Transverse colon (tissue), 4 donors: ENCODE data around the gene ETS2. TPM values are rescaled to one million over a fixed set of nuclear protein-coding genes. Genes with fewer than 3 reads are reported as not detected.
"Not testable (repeated sequence)": the region's sequence is repeated elsewhere in the genome, so short reads cannot be mapped to it uniquely, and the experiment has no call there.

Experiments
- DNase-seq: peaks from one replicate; pipeline ENCODE4 v3.0.0-alpha.2; 2019
- H3K27ac ChIP-seq, 4 donors: fragments of 200-600 bp; sonication (generic); 2 replicates each; pipeline ENCODE4 v1.5.1; 2016 to 2018; ENCODE audit warnings: inconsistent platforms in 4 of 4
- H3K27me3 ChIP-seq: fragments of 200-600 bp; sonication (generic); 2 replicates; pipeline ENCODE4 v1.5.1; 2017; ENCODE audit warnings: inconsistent platforms
- H3K36me3 ChIP-seq, 4 donors: fragments of 200-600 bp; sonication (generic); 2 replicates each; pipeline ENCODE4 v1.5.1; 2017 to 2019; ENCODE audit warnings: inconsistent platforms in 4 of 4
- H3K4me1 ChIP-seq, 4 donors: fragments of 200-600 bp; sonication (generic); 2 replicates each; pipeline ENCODE4 v1.5.1; 2017 to 2020; ENCODE audit warnings: inconsistent platforms in 4 of 4
- H3K4me3 ChIP-seq, 4 donors: fragments of 200-600 bp; sonication (generic); 1 replicate in 1 of 4; 2 replicates in 3 of 4; pipeline versions ENCODE4 v1.5.1 to v1.6.1; 2017 to 2019; ENCODE audit warnings: inconsistent platforms in 4 of 4
- H3K9me3 ChIP-seq, 2 donors: fragments of 200-600 bp; sonication (generic); 2 replicates each; pipeline ENCODE4 v1.5.1; 2017 to 2019; ENCODE audit warnings: inconsistent platforms in 2 of 2
- CTCF ChIP-seq, 5 experiments: fragments of 200-600 bp in 3 of 5; fragments of 450-650 bp in 2 of 5; sonication (generic) in 3 of 5; IDR thresholded peaks; 1 replicate in 2 of 5; 2 replicates in 3 of 5; pipeline ENCODE4 v1.5.1; 2016 to 2017; ENCODE audit warnings: antibody characterized with exemption in 5 of 5, inconsistent platforms in 3 of 5, mild to moderate bottlenecking in 2 of 5, moderate library complexity in 1 of 5
- EP300 ChIP-seq: sonication (generic); formaldehyde crosslinking; IDR thresholded peaks from one replicate; pipeline ENCODE4 v1.6.1; 2017; ENCODE audit warnings: antibody characterized with exemption, low read depth
- POLR2A ChIP-seq: fragments of 450-650 bp; IDR thresholded peaks from one replicate; pipeline ENCODE4 v1.6.1; 2016; ENCODE audit warnings: antibody characterized with exemption, mild to moderate bottlenecking, moderate library complexity
- POLR2AphosphoS5 ChIP-seq, 3 donors: sonication (generic); formaldehyde crosslinking; IDR thresholded peaks; one replicate each; pipeline ENCODE4 v1.6.1; 2016; ENCODE audit warnings: antibody characterized with exemption in 3 of 3
- WGBS, 2 donors: methylation state at CpG; one replicate each; pipeline ENCODE4 v1.1.5; 2018; ENCODE audit warnings: low coverage in 1 of 2; 5-methylcytosine and 5-hydroxymethylcytosine counted together
- in situ Hi-C, 4 donors: fragments of 200-750 bp; cut with MboI; loops; one replicate each; pipeline versions ENCODE4 v1.15.0 to v1.15.1; 2017; ENCODE audit warnings: low sequenced_read_pairs in 3 of 4, low pct_ligation_motif_present in 1 of 4, low pct_unique_long_range_greater_than_20kb in 1 of 4
- intact Hi-C: fragments of 100-400 bp; cut with DNase I; formaldehyde crosslinking; loops from one replicate; pipeline ENCODE4 v1.15.1; 2023; ENCODE audit warnings: low total_unique reads
- total RNA-seq, 4 donors: library from RNA; depleted of rRNA; stranded (reverse); fragments of >200 nt; gene quantifications; one replicate each; pipeline ENCODE4 v1.1.0, GENCODE V29; 2016

The ETS2 gene
- total RNA-seq, 4 donors from 2014 or later, result 55.1 to 174 (median 127) TPM

GRCh38 chr21:38843806-38844503 is 38.2 kb downstream of the ETS2 start:
- H3K4me1 ChIP-seq, result peaks cover 0 to 5% (median 2%) of the 10 kb centered on the region in 4 donors
- intact Hi-C loops, result no loop called here

GRCh38 chr21:38845374-38845773 is 39.6 kb downstream of the ETS2 start:
- intact Hi-C loops, H3K36me3 ChIP-seq, H3K4me1 ChIP-seq, in situ Hi-C loops, DNase-seq, H3K4me3 ChIP-seq, H3K27ac ChIP-seq, H3K27me3 ChIP-seq, H3K9me3 ChIP-seq: not testable (repeated sequence)
- 80 to 96% methylated on average over 2 of the region's 2 CpGs for whole genome bisulfite sequencing, 2 donors

More at GRCh38 chr21:38843806-38844503, 38.2 kb downstream of the ETS2 start:
- in situ Hi-C loops, result no loop called here
- DNase-seq, result no peak
- Histone ChIP-seq H3K27me3 (no peaks in the 10 kb centered on the region), H3K4me3 (no peak overlapping the region), H3K27ac (no peak overlapping the region), H3K9me3 (no peaks in the 10 kb centered on the region), H3K36me3 (no peaks in the 10 kb centered on the region)
- WGBS, 2 donors, result 88 to 90% methylated on average over 4 of the region's 4 CpGs
- TF ChIP-seq EP300 (no peak), CTCF (IDR thresholded peaks at IDR 0.05) (no peak), POLR2A (no peak), POLR2AphosphoS5 (IDR thresholded peaks at IDR 0.05) (no peak)

- no peaks in the 10 kb centered on the region for H3K4me1 ChIP-seq
- H3K27me3 ChIP-seq, result no peaks in the 10 kb centered on the region
- intact Hi-C loops, result no loop called here
- peak overlapping the region in 2 of 4 donors; percentile 24 to 44 for H3K27ac ChIP-seq
- TF ChIP-seq POLR2AphosphoS5 (IDR thresholded peaks at IDR 0.05) (no peak), CTCF (IDR thresholded peaks at IDR 0.05) (no peak), EP300 (no peak), POLR2A (no peak)
- H3K4me3 ChIP-seq, result no peak overlapping the region
- no peaks in the 10 kb centered on the region for H3K9me3 ChIP-seq
- 91 to 95% methylated on average over 7 of the region's 7 CpGs for WGBS, 2 donors
- no peak for DNase-seq
- H3K36me3 ChIP-seq, result no peaks in the 10 kb centered on the region
- in situ Hi-C loops, result no loop called here
These were observed 41.8 kb downstream of the ETS2 start for GRCh38 chr21:38847556-38847955.

GRCh38 chr21:38848187-38848609 is 42.5 kb downstream of the ETS2 start:
- 37 to 70% methylated on average over 2 to 7 of the region's 7 CpGs for WGBS, 2 donors

More at GRCh38 chr21:38848187-38848609, 42.5 kb downstream of the ETS2 start:
- Histone ChIP-seq H3K4me1 (no peaks in the 10 kb centered on the region), H3K9me3 (no peaks in the 10 kb centered on the region), H3K4me3 (no peak overlapping the region), H3K27me3 (no peaks in the 10 kb centered on the region), H3K36me3 (no peaks in the 10 kb centered on the region), H3K27ac (peak overlapping the region in 2 of 4 donors; percentile 24 to 44)
- no peak for DNase-seq
- intact Hi-C loops (loop anchor here (2.0 kb wide), 1 partner anchor 19 kb away; no protein-coding TSS in a partner anchor), in situ Hi-C loops (no loop called here)
- TF ChIP-seq POLR2AphosphoS5 (IDR thresholded peaks at IDR 0.05) (peak; percentile 72 to 95 (median 85)), EP300 (peak; percentile 26), POLR2A (no peak), CTCF (IDR thresholded peaks at IDR 0.05) (no peak)
